Transverse colon (tissue), 4 donors: ENCODE results near the gene SHF. TPM values are rescaled to one million over a fixed set of nuclear protein-coding genes. Genes with fewer than 3 reads are reported as not detected.
A peak's percentile ranks its signal among the peaks of the same experiment; 100 is the strongest.

Source experiments
- DNase-seq: peaks from one replicate; pipeline ENCODE4 v3.0.0-alpha.2; 2019
- H3K27ac ChIP-seq, 4 donors: fragments of 200-600 bp; sonication (generic); 2 replicates each; pipeline ENCODE4 v1.5.1; 2016 to 2018; ENCODE audit warnings: inconsistent platforms in 4 of 4
- H3K27me3 ChIP-seq: fragments of 200-600 bp; sonication (generic); 2 replicates; pipeline ENCODE4 v1.5.1; 2017; ENCODE audit warnings: inconsistent platforms
- H3K36me3 ChIP-seq, 4 donors: fragments of 200-600 bp; sonication (generic); 2 replicates each; pipeline ENCODE4 v1.5.1; 2017 to 2019; ENCODE audit warnings: inconsistent platforms in 4 of 4
- H3K4me1 ChIP-seq, 4 donors: fragments of 200-600 bp; sonication (generic); 2 replicates each; pipeline ENCODE4 v1.5.1; 2017 to 2020; ENCODE audit warnings: inconsistent platforms in 4 of 4
- H3K4me3 ChIP-seq, 4 donors: fragments of 200-600 bp; sonication (generic); 1 replicate in 1 of 4; 2 replicates in 3 of 4; pipeline versions ENCODE4 v1.5.1 to v1.6.1; 2017 to 2019; ENCODE audit warnings: inconsistent platforms in 4 of 4
- H3K9me3 ChIP-seq, 2 donors: fragments of 200-600 bp; sonication (generic); 2 replicates each; pipeline ENCODE4 v1.5.1; 2017 to 2019; ENCODE audit warnings: inconsistent platforms in 2 of 2
- CTCF ChIP-seq, 5 experiments: fragments of 200-600 bp in 3 of 5; fragments of 450-650 bp in 2 of 5; sonication (generic) in 3 of 5; IDR thresholded peaks; 1 replicate in 2 of 5; 2 replicates in 3 of 5; pipeline ENCODE4 v1.5.1; 2016 to 2017; ENCODE audit warnings: antibody characterized with exemption in 5 of 5, inconsistent platforms in 3 of 5, mild to moderate bottlenecking in 2 of 5, moderate library complexity in 1 of 5
- EP300 ChIP-seq: sonication (generic); formaldehyde crosslinking; IDR thresholded peaks from one replicate; pipeline ENCODE4 v1.6.1; 2017; ENCODE audit warnings: antibody characterized with exemption, low read depth
- POLR2A ChIP-seq: fragments of 450-650 bp; IDR thresholded peaks from one replicate; pipeline ENCODE4 v1.6.1; 2016; ENCODE audit warnings: antibody characterized with exemption, mild to moderate bottlenecking, moderate library complexity
- POLR2AphosphoS5 ChIP-seq, 3 donors: sonication (generic); formaldehyde crosslinking; IDR thresholded peaks; one replicate each; pipeline ENCODE4 v1.6.1; 2016; ENCODE audit warnings: antibody characterized with exemption in 3 of 3
- WGBS, 2 donors: methylation state at CpG; one replicate each; pipeline ENCODE4 v1.1.5; 2018; ENCODE audit warnings: low coverage in 1 of 2; 5-methylcytosine and 5-hydroxymethylcytosine counted together
- in situ Hi-C, 4 donors: fragments of 200-750 bp; cut with MboI; loops; one replicate each; pipeline versions ENCODE4 v1.15.0 to v1.15.1; 2017; ENCODE audit warnings: low sequenced_read_pairs in 3 of 4, low pct_ligation_motif_present in 1 of 4, low pct_unique_long_range_greater_than_20kb in 1 of 4
- intact Hi-C: fragments of 100-400 bp; cut with DNase I; formaldehyde crosslinking; loops from one replicate; pipeline ENCODE4 v1.15.1; 2023; ENCODE audit warnings: low total_unique reads
- total RNA-seq, 4 donors: library from RNA; depleted of rRNA; stranded (reverse); fragments of >200 nt; gene quantifications; one replicate each; pipeline ENCODE4 v1.1.0, GENCODE V29; 2016

Gene SHF
- total RNA-seq, 4 donors from 2014 or later, result 3.7 to 9.8 (median 7.4) TPM; not detected in 1

- H3K4me1 ChIP-seq, result peaks cover 6 to 13% (median 12%) of the 10 kb centered on the region in 4 donors
- no peaks in the 10 kb centered on the region for H3K27me3 ChIP-seq
- no peak overlapping the region for H3K4me3 ChIP-seq
- H3K27ac ChIP-seq, result peak overlapping the region in 3 of 4 donors; percentile 94 to 96 (median 95)
- TF ChIP-seq EP300, result no peak
- TF ChIP-seq POLR2AphosphoS5 (IDR thresholded peaks at IDR 0.05), result no peak
- no peak for TF ChIP-seq CTCF (IDR thresholded peaks at IDR 0.05)
- no peak for TF ChIP-seq POLR2A
- no peaks in the 10 kb centered on the region for H3K9me3 ChIP-seq
- intact Hi-C loops, result loop anchor here (10.0 kb wide), 1 partner anchor 227 kb away; no protein-coding TSS in a partner anchor
- in situ Hi-C loops, result loop anchor here in 2 of 4 donors (25.0 kb wide), 2 partner anchors 219 to 444 kb away; partner anchors contain the start of gene GATM (in 1 of the 2)
- DNase-seq, result no peak
- H3K36me3 ChIP-seq, result no peaks in the 10 kb centered on the region
- 95% methylated on average over 4 of the region's 4 CpGs; no CpG with 5 or more reads in 1 of the 2 donors for WGBS, 2 donors
Measured at GRCh38 chr15:45168286-45168685, 19.5 kb downstream of the SHF start.

GRCh38 chr15:45167631-45168205 is 20.0 kb downstream of the SHF start:
- H3K27ac ChIP-seq, result peak overlapping the region; percentile 94 to 99 (median 96)
- no peaks in the 10 kb centered on the region for H3K9me3 ChIP-seq
- H3K36me3 ChIP-seq, result no peaks in the 10 kb centered on the region
- no peak for DNase-seq
- no peaks in the 10 kb centered on the region for H3K27me3 ChIP-seq
- H3K4me1 ChIP-seq, result peaks cover 8 to 18% (median 12%) of the 10 kb centered on the region in 4 donors
- 67% methylated on average over 9 of the region's 9 CpGs; no CpG with 5 or more reads in 1 of the 2 donors for WGBS, 2 donors
- intact Hi-C loops (loop anchor here (10.0 kb wide), 1 partner anchor 227 kb away; no protein-coding TSS in a partner anchor), in situ Hi-C loops (loop anchor here in 2 of 4 donors (25.0 kb wide), 2 partner anchors 220 to 445 kb away; partner anchors contain the start of gene GATM (in 1 of the 2))
- H3K4me3 ChIP-seq, result peak overlapping the region in 3 of 4 donors; percentile 47 to 78 (median 59)
- TF ChIP-seq POLR2AphosphoS5 (IDR thresholded peaks at IDR 0.05), result no peak
- peak in 2 of 5 experiments; percentile 1 to 7 for TF ChIP-seq CTCF (IDR thresholded peaks at IDR 0.05)
- no peak for TF ChIP-seq EP300

- intact Hi-C loops, result loop anchor here (10.0 kb wide), 1 partner anchor 228 kb away; no protein-coding TSS in a partner anchor
- H3K4me3 ChIP-seq, result peak overlapping the region; percentile 47 to 78 (median 58)
- in situ Hi-C loops, result loop anchor here in 2 of 4 donors (25.0 kb wide), 2 partner anchors 220 to 445 kb away; partner anchors contain the start of gene GATM (in 1 of the 2)
- H3K27me3 ChIP-seq, result no peaks in the 10 kb centered on the region
- peaks cover 10 to 21% (median 12%) of the 10 kb centered on the region in 4 donors for H3K4me1 ChIP-seq
- peak; percentile 89 for DNase-seq
- H3K9me3 ChIP-seq, result no peaks in the 10 kb centered on the region
- H3K36me3 ChIP-seq, result no peaks in the 10 kb centered on the region
- TF ChIP-seq POLR2A (peak; percentile 67), CTCF (IDR thresholded peaks at IDR 0.05) (peak; percentile 68 to 89 (median 74)), EP300 (no peak), POLR2AphosphoS5 (IDR thresholded peaks at IDR 0.05) (peak in 2 of 3 donors; percentile 53 to 70)
- peak overlapping the region; percentile 94 to 99 (median 96) for H3K27ac ChIP-seq
- 0% methylated on average over 27 of the region's 79 CpGs; no CpG with 5 or more reads in 1 of the 2 donors for whole genome bisulfite sequencing, 2 donors
Measured at GRCh38 chr15:45166834-45167630, 20.7 kb downstream of the SHF start.

- DNase-seq, result no peak
- WGBS, 2 donors, result 82% methylated on average over 4 of the region's 5 CpGs; no CpG with 5 or more reads in 1 of the 2 donors
- Histone ChIP-seq H3K4me1 (peaks cover 10 to 21% (median 12%) of the 10 kb centered on the region in 4 donors), H3K27me3 (no peaks in the 10 kb centered on the region), H3K9me3 (no peaks in the 10 kb centered on the region), H3K4me3 (no peak overlapping the region), H3K27ac (peak overlapping the region; percentile 94 to 99 (median 96)), H3K36me3 (no peaks in the 10 kb centered on the region)
- in situ Hi-C loops, result loop anchor here in 2 of 4 donors (25.0 kb wide), 2 partner anchors 222 to 447 kb away; partner anchors contain the start of gene GATM (in 1 of the 2)
- TF ChIP-seq POLR2A, result no peak
- TF ChIP-seq EP300, result no peak
- no peak for TF ChIP-seq CTCF (IDR thresholded peaks at IDR 0.05)
- no peak for TF ChIP-seq POLR2AphosphoS5 (IDR thresholded peaks at IDR 0.05)
- intact Hi-C loops, result loop anchor here (10.0 kb wide), 1 partner anchor 229 kb away; no protein-coding TSS in a partner anchor
Measured at GRCh38 chr15:45165536-45165935, 22.2 kb downstream of the SHF start.
